HG03565 (cell line): ENCODE results near the gene CCDC141.

Experiments
- ATAC-seq: cut with Tn5 transposase; IDR thresholded peaks from one replicate; pipeline ENCODE4 v1.9.1; 2021; ENCODE audit warnings: mild to moderate bottlenecking, moderate library complexity; ENCODE audit not compliant: unreplicated experiment

Gene CCDC141

DNA sequence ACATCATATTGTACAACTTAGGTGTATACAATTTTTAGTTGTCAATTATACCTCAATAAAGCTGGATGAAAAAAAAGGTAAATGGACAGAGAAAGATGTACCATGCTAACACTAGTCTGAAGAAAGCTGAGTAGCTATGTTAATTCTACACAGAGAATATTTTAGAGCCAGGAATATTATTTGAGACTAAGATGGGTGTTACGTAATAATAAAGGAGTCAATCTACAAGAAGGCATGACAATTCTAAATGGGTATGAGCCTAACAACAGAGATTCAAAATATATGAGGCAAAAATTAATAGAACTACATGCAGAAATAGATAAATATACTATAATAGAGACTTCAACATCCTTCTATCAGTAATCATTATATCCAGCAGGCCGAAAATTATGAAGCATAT lies 69.1 kb downstream of the CCDC141 start:
- ATAC-seq, result no peak

DNA sequence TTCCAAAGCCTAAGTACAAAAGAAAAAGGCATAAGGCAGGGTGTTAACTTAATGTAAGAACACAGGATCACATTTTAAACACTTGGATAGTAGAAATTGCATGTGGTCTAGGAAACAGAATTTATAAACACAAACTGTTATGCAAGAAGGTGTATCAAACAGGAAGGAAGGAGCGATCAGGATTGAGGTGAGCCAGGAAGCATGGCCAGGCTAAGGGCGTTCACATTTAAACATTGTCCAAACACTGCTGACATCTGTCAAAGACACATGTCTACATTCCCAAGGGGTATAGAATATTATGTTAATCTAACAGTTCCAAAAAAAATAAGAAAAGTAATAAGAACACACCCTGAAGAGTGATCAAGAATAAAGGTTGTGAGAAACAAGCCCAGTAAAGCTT lies 71.3 kb downstream of the CCDC141 start:
- ATAC-seq, result no peak

DNA sequence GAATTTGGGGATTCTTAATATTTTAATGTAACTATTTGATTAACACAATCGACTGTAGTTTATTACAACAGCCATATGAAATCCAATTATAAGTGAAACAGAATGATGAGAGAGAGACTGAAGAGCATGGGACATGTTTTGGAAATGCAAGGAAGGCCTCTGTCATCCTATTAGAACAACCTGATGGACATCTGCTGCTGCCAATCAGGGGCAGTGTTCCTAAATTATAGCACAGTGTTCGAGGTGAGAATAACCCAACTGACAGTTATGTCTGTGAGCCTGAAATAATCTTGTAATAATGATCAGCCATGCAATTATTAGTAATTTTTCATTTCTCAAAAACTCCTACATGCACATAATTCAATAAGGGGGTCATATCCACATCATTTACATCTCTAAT lies 73.6 kb downstream of the CCDC141 start:
- no peak for ATAC-seq

DNA sequence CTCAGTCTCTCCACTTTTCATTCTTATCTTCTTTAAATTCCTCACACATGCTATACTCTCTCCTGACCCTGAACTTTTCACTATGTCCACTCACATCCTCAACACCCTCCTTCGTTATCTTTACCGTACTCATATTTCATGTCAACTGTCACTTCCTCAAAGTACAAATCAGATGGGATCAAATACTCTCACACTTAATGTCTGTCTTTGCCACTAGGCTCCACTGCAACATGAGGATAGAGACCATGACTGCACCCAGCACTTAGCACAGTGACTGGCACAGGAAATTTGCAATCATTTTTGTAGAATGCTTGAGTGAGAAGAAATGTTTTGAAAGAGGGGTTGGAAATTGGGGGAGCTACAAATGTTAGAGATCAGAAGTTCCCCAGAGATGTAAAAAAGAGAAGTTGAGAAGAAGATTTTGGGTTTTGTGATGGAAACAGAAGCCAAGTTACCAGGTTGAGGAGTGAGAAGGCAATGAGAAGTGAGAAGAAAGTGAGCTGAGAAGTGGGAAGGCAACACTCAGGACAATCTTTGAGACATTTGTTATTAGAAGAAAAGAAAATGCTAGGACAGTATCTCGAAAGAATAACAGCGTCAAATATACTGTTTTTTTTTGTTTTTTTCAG lies 87.0 kb downstream of the CCDC141 start:
- ATAC-seq, result no peak

DNA sequence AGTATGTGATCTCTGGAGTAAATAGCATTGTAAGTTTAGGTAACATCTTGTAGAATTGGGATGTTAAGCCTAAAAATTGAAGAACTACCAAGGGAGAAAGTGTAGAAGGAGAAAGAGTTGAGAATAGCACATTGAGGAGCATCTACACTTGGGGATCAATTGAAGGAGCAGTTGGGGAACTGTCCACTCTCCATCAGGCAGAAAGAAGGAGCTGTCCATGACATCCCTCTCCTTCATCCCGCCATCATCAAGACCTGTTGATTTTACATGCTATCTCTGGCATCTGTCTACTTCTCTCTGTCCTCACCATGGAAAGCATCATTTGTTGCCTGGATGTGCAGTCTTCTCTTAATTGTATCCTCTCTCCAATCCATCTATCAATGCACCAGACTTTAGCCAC lies 87.8 kb downstream of the CCDC141 start:
- ATAC-seq, result no peak

DNA sequence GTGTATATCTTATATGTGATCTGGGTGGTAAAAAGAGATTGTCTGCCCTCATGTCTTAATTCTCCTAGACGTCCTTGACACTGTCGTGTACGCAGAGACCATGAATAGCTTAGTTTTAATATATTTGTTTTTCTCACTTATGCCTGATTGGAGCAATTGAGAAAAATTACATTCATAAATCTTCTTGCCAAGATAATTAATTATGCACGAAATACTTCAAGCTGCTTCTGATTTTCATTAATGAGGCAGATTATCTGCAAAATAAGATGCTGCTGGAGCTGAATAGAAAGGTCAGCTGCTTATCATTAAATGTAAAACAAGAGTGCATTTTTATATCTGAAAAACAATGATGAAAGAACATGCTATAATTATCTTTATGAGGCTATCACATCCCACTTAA lies 95.9 kb downstream of the CCDC141 start:
- no peak for ATAC-seq

DNA sequence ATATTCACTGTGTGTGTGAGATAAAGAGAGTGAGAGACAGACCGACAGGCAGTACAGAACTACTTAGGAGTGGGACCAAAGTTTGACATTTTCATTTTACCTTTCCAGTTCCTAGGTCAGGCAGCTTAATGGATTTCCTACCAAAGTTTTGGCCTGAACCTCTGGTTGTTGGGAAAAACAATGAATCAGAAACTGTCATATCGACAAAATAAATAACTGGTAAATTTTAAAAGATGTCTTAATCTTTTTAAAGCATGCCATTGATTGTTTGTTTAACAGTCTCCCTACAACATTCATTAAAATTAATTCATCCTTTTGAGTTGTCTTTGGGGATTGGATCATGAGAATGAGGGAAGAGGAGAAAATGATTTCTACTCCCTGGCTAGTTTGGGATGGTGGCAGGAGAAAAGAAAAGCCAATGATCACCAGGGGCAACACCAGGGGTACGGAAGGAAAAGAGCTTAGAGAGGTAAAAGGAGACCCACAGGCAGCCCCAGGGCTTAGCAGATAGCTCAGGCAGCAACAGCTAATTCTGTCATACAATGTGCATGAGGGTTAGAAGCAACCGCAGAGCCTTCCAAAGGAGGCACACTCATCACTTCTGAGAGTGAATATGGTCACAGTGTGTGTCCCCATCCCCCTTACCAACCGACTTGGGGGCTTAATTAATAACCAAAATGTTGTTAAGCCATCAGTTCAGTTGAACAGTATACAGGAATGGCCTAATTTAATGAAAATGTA lies 98.5 kb downstream of the CCDC141 start:
- ATAC-seq, result no peak

DNA sequence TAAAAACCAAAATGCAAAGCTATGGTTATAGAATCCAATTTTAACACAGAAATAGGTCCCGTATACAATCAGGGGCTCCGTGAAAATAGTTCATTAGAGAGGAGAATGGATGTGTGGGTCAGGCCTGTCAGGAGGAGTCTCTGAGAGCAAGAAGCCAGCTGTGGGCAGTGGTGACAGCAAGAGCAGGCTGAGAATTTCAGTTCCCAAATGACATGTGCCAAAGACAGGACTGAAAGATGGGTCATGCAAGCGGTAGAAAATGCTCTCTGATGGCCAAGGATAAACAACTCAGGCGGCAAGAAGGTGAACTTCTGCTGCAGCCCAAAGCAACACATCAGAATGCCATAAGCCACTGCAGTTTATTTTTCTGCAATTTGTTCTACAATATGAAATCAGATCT lies 100.4 kb downstream of the CCDC141 start:
- ATAC-seq, result peak; percentile 61

DNA sequence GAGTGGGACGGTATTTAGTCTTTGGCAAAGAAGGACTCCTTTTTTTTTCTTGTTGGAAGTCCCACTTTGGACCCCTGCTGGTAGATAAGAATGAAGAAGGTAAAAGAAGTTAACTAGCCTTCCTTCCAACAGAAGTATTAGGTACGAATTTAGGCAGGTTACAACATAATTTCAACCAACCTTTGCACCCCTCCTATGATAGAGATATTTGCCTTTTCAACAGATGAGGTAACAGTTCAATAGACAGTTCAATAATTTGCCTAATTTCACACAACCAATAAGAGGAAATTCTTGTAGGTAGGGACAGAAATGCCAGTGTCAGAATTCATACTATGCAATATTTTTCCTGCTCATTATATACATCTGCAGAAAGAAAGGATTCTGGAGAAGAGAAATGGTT lies 100.8 kb downstream of the CCDC141 start:
- no peak for ATAC-seq

DNA sequence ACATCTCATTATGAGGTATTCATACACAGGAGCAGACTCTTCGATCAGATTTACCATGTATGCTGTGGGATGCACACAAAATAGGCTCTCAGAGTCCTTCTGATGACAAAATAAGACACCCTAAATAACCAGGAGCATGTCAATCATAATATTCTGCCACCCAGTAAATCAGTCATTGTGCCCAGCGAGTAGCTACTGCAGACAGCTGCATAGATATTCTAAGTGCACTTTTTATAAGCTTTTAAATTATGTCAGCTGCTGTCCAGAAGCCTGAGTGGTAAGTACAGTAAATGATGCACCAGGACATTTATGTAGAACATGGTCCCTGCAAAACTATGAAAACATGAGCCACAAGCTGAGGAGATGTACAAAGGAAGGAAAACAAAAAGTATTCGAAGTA lies 102.9 kb downstream of the CCDC141 start:
- no peak for ATAC-seq

DNA sequence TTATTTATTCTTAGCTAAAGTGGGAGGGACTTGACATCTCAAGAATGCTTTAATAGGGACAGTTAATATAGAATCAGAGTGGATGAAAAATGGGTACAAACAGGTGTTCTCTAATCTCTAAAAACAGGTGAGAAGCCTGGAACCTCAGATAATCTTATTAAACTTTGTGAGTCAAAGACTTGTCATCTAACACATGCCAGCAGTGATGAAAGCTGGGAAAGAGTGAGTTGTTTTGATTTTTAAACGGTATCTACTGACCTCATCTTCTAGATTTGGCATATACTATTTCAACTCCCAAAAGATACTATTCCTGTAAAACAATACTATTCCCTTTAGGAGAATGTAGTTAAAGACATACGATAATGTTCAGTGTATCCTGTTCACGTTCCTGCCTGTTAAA lies 103.4 kb downstream of the CCDC141 start:
- no peak for ATAC-seq

DNA sequence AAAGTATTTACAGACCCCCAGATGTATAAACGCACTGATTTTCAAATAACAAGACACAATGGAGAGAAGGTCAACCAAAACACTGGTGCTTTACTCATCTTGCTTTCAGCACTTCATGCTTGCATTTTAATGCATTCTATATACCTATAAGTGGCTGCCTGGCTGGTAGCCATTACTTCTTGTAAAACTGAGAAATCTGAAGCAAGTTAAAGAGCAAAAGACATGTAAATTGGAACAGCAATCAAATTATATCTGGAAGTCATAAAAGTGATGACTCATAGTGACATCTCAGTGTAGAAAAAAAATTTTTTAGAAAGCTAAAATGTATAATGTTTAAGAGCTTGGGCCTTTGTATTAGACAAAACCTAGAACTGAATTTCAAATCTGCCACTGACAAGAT lies 106.2 kb downstream of the CCDC141 start:
- ATAC-seq, result no peak

DNA sequence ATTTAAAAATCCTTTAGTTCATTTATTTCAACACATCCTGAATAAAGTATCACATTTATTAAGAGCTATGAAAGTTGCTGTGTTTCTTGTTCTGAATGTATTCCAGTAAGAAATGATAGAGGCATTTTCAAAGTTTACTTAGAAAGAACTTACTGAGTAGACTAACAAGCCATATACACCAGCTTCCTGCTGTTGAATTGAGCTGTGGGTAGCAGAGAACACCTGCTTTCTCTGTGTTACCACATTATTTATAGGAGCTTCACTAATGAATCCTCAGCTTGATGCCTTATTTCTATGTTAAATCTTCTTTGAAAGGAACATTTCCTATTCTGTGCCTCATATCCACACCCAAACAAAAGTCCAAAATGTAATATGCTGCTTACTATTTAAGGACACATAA lies 115.4 kb downstream of the CCDC141 start:
- ATAC-seq, result no peak

DNA sequence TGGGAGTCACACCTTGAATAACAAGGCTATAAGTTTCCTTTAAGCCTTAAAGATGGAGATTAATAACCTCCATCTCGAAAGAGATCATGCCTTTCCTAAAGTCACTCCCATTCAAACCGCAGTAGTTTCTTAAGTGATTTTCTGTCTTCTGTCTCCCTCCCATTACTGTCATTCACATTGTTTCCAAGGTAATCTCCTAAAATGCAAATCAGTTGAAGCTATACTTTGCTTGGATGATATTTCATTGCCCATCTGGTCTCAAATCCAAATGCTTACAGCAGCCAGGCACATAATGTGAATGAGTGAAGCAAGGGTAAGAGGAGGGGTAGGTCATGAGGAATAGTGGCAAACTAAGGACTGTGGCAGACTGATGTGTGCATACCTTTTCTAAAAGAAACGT lies 116.4 kb downstream of the CCDC141 start:
- no peak for ATAC-seq

DNA sequence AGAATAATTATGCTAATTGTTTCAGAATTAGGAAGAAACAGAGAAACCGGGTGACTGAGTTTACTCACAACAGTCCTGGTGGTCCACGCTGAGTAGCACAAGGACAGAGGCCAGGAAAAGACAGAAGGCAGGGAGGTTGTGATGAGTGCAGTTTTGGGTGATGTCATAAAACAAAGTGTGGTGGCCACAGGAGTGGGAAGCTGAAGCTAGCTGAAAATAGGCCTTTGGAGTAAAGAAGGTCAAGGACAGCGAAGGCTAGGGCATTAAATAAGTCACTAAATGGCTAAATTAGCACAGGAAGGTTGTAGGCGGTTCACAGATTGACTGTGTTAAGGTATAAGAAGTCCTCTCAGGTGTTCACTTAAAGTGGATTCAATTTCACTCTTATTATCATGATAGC lies 121.9 kb downstream of the CCDC141 start:
- peak; percentile 77 for ATAC-seq

DNA sequence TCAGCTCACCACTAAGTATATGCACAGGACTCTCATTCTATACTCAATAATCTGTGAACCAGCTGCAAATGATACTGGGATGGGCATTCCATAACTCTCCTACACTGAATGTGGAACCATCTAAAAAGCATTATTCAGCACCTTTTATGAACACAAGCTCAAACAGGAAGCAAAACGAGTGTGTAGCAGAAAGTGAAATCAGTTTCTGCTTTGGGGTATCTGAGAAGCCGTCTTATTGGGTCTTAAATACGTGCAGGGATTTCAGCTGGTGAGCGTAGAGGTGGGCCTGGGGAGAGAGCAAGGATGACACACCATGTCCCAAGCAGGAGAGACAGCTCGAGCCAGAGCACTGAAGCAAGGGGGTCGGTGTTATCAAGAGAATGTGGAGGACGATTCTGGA lies 122.8 kb downstream of the CCDC141 start:
- peak; percentile 42 for ATAC-seq

DNA sequence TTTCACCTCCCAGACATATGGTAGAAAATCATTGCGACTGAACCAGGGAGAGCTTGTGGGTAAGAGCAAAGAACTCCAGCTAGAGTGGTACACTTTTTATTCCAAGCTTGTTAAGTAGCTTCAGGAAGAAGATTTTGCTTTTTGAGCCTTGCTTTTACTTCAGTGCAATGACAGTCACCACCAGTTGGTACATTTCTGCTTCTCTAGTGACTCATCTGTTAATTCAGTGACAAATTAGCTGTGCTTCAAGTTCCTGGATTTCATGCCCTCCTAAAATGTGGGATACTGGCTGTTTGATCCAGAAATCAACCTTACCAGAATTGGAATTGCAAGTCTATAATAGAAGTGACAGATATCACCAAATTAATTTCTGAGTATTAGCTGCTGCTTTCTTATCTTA lies 125.1 kb downstream of the CCDC141 start:
- ATAC-seq, result no peak

DNA sequence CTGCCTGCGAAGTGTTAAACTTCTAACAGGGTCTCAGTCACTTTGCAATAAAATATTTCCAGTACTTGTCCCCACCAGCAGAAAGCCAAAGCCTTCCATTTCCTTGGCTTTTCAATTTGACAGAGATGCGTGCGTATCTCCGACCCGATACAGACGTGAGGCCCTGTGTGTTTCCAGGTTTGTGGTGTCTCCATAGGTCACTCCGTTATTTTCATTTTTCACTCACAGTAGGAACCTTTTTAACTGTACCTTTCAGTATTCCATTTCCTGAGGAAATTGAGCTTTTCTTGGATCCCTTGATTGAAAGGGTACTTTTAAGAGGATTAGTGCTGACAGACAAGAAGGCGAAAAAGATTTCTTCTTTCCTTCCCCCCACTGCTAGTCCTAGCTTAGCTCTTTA lies 126.4 kb downstream of the CCDC141 start:
- ATAC-seq, result no peak

DNA sequence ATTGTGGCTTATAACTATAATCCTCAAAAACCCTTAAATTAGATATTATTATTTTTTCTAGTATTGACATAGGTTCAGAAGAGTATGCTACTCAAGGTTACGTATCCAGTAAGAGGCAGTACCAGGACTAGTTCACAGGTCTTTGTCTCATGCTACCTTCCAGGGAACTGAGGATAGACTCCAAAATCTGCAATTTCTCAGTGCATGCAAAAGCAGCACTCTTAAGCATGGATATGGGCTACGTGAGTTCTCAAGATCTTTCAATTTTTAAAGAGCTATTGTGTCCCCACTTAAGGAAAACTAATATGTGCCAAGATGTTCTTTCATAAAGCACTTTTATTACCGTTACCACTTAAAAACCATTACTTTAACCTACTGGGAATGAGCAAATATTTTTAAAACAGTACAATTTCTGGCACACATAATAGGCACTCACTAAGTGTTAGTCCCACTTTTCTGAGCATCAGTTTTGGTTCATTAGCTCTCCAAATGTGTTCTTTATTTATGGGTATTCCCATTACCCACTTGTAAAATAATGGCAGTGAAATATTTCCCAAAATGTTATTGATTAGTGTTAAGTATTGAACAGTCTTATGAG lies 128.9 kb downstream of the CCDC141 start:
- no peak for ATAC-seq

DNA sequence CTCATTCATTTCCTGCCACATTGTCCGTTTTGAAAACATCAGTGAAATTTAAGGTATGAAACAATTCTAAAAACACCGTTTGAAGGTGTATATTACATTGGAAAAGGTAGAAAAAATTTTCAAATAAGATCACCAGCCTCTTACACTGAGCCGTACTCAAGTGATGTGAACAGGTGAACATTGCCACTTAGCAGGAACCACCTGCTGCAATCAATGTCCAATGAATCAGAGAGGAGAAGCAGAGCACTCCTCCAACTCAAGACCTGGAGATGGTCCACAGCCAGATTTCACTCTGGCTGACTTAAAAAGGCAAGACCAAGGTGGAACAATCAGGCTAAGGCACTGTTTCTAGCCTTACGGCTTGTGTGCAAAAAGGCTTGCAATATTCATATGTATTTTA lies 132.4 kb downstream of the CCDC141 start:
- ATAC-seq, result no peak

DNA sequence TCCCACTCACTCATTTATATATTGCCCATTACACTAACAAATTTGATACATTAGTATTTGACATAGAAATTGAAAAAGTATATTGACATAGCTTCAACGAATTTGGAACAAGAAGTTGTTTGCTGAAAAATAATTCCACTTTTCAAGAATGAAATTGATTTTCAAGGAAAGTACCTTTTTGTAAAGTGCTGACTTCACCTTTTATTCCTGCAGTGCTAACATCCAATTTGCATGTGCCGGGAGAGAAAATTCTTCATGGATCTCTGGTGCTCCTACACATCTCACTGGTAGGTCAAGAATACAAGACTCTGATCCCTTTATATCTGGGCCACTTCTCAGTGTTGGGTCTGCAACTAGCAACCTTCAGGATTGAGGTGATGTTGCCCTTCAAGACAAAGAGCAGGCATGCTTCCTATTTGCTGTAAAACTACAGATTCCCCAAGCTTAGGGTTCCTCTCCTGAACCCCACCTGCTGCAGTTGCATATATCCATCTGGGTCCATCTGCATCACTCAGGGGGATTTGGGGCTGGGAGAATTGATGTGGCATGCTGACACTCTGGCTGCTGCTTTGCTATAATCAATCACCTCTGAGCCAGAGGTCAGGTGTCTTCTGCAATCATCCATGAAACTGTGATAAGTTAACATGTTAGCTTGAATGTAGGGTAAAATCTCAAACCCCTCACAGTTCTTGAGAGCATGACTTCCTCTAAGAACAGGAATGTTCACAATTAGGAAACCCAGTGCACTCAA lies 134.3 kb downstream of the CCDC141 start:
- ATAC-seq, result no peak
